HG02840 (cell line): ENCODE data around the gene AFDN.

Experiments
- ATAC-seq: cut with Tn5 transposase; IDR thresholded peaks from one replicate; pipeline ENCODE4 v1.9.1; 2021; ENCODE audit warnings: mild to moderate bottlenecking, moderate library complexity, moderate number of reproducible peaks; ENCODE audit not compliant: unreplicated experiment, low FRiP score

The AFDN gene

GRCh38 chr6:167811442-167812087 lies 15.1 kb upstream of the AFDN start:
- no peak for ATAC-seq

- no peak for ATAC-seq
Observed at GRCh38 chr6:167812088-167812487, 14.6 kb upstream of the AFDN start.

- no peak for ATAC-seq
Observed at GRCh38 chr6:167815296-167815980, 11.3 kb upstream of the AFDN start.

GRCh38 chr6:167817016-167817415 lies 9.7 kb upstream of the AFDN start:
- ATAC-seq: no peak

GRCh38 chr6:167817729-167818128 lies 9.0 kb upstream of the AFDN start:
- ATAC-seq: no peak

- ATAC-seq: no peak
Observed at GRCh38 chr6:167819576-167819975, 7.1 kb upstream of the AFDN start.

GRCh38 chr6:167820681-167821080 lies 6.0 kb upstream of the AFDN start:
- no peak for ATAC-seq

GRCh38 chr6:167824591-167825331 lies 1.9 kb upstream of the AFDN start:
- no peak for ATAC-seq

- ATAC-seq: no peak
Observed at GRCh38 chr6:167825332-167826229, 1.1 kb upstream of the AFDN start.

- peak; percentile 70 for ATAC-seq
Observed at GRCh38 chr6:167826230-167826895, 348 bp upstream of the AFDN start.

GRCh38 chr6:167827583-167828324 lies 1.0 kb downstream of the AFDN start:
- peak; percentile 29 for ATAC-seq

GRCh38 chr6:167828325-167828956 lies 1.7 kb downstream of the AFDN start:
- ATAC-seq: no peak

GRCh38 chr6:167829513-167829912 lies 2.8 kb downstream of the AFDN start:
- ATAC-seq: no peak

- ATAC-seq: no peak
Observed at GRCh38 chr6:167831281-167831828, 4.6 kb downstream of the AFDN start.

GRCh38 chr6:167832497-167833395 lies 6.0 kb downstream of the AFDN start:
- no peak for ATAC-seq

GRCh38 chr6:167833396-167833763 lies 6.7 kb downstream of the AFDN start:
- ATAC-seq: no peak

GRCh38 chr6:167835260-167835659 lies 8.5 kb downstream of the AFDN start:
- no peak for ATAC-seq

- no peak for ATAC-seq
Observed at GRCh38 chr6:167836721-167837120, 10.0 kb downstream of the AFDN start.
